Measurements from ENCODE around the gene VIT.

- TF ChIP-seq EZH2 (IDR thresholded peaks at IDR 0.05; ENCODE audit: insufficient read depth, poor library complexity, severe bottlenecking) (no peak), EZH2phosphoT487 (IDR thresholded peaks at IDR 0.05; ENCODE audit: insufficient read depth, low read depth) (no peak)
Measured at GRCh38 chr2:36702781-36703180, 6.3 kb downstream of the VIT start.

Data from GM23248 (cell line).